WI38 (cell line): ENCODE data around the gene ZNF414.

Source experiments
- H3K4me3 ChIP-seq: 2 replicates; pipeline ENCODE4 v1.5.1; 2011; ENCODE audit warnings: low read depth, mild to moderate bottlenecking, control low read depth, low read length
- CTCF ChIP-seq: IDR thresholded peaks from 2 replicates; pipeline ENCODE4 v1.5.1; 2012; ENCODE audit warnings: low read depth, mild to moderate bottlenecking, control low read depth, low read length

The ZNF414 gene

GRCh38 chr19:8483165-8483564 lies 30.8 kb downstream of the ZNF414 start:
- TF ChIP-seq CTCF: no peak
- H3K4me3 ChIP-seq: no peak overlapping the region

GRCh38 chr19:8482696-8483095 lies 31.3 kb downstream of the ZNF414 start:
- TF ChIP-seq CTCF: no peak
- no peak overlapping the region for H3K4me3 ChIP-seq

GRCh38 chr19:8481616-8482015 lies 32.4 kb downstream of the ZNF414 start:
- no peak for TF ChIP-seq CTCF

GRCh38 chr19:8481201-8481600 lies 32.8 kb downstream of the ZNF414 start:
- TF ChIP-seq CTCF: no peak
- no peak overlapping the region for H3K4me3 ChIP-seq

More at GRCh38 chr19:8481616-8482015, 32.4 kb downstream of the ZNF414 start:
- H3K4me3 ChIP-seq: no peak overlapping the region

- no peak for TF ChIP-seq CTCF
- H3K4me3 ChIP-seq: no peak overlapping the region
Measured at GRCh38 chr19:8478598-8478997, 35.4 kb downstream of the ZNF414 start.

- no peak for TF ChIP-seq CTCF
- H3K4me3 ChIP-seq: no peak overlapping the region
Measured at GRCh38 chr19:8477889-8478288, 36.1 kb downstream of the ZNF414 start.

- no peak for TF ChIP-seq CTCF
- no peak overlapping the region for H3K4me3 ChIP-seq
Measured at GRCh38 chr19:8476524-8476923, 37.4 kb downstream of the ZNF414 start.
